IPS DF 19.7 (cell line): Measurements from ENCODE around the gene AHCY.

ENCODE experiments used
- DNase-seq: peaks from one replicate; pipeline ENCODE4 v3.0.0-alpha.2; 2013; ENCODE audit warnings: low read depth, low spot score

AHCY gene

GRCh38 chr20:34324541-34324940 lies 21.4 kb upstream of the AHCY start:
- no peak for DNase-seq

- DNase-seq, result no peak
Measured at GRCh38 chr20:34322267-34323105, 19.3 kb upstream of the AHCY start.

- no peak for DNase-seq
Measured at GRCh38 chr20:34320861-34321260, 17.7 kb upstream of the AHCY start.

DNA sequence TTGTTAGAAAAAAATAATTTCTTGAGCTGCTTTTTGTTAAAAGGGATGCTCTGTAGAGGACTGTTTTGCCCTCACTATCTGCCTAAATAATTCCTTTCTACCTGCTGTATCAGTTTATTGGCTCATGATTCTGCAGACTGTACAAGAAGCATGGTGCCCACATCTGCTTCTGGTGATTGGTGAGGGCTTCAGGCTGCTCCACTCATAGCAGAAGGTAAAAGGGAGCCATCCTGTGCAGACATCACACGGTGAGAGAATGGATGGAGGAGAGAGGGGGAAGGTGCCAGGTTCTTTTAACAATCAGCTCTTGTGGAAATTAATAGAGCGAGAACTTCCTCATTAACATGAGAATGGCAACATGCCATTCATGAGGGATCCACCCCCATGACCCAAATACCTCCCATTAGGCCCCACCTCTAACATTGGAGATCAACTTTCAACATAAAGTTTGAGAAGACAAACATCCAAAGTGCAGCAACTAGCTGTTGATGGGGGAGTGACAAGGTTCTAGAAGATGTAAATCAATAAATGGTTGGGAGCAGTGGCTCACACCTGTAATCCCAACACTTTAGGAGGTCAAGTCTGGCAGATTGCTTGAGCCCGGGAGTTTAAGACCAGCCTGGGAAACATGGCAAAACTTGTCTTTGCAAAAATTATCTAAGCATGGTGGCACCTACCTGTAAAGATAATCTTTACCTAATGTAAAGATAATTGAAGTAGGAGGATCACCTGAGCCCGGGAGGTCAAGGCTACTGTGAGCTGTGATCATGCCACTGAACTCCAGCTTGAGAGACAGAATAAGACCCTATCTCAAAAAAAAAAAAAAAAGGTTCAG lies 15.7 kb upstream of the AHCY start:
- no peak for DNase-seq

DNA sequence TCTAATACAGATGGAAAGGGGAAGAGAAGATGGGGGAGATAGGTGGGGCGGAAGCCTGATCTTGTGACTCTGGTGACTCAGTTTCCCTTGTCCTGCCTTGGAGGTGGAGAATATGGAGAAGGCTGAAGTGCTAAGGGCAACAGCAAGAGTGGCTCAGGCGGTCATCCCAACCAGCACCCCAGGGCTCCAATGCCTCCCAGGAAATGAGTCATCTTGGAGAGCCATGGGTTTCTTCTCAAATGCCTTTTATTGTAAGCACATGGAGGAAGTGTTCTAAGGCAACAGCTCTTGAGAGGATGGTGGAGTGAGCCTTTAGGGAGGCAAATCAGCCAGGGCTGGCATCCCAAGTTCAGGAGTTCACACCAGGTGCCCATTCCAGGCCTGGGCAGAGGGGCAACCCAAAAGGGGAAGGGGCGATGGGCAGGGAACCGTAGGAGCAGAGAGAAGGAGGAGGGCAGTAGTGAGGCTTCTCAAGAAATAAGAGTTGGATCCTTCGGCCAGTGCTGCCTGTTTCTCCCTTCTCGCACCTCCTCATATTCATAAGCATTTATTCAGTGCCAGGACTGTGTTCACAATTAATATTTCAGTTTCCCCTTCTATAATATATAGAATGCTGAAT lies 13.2 kb upstream of the AHCY start:
- no peak for DNase-seq

DNA sequence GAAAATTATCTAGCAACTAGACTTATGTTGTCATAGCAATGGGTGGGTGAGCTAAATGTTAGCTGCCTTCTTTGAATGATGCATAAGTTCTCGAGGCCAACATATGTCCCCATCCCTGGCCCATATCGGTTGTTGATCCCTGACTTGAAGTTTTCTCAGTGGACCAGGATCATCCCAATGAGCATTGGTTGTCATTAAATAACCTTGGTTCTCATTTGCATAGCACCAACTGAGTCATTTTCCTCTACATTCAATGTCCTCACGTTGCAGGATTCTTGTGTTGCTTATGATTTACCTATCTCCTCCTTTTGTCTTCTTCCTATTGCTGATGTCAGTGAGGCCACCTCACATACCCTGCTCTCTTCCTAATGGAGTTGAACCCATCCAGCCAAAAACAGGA lies 12.1 kb upstream of the AHCY start:
- no peak for DNase-seq

GRCh38 chr20:34312544-34313217 lies 9.5 kb upstream of the AHCY start:
- peak; percentile 78 for DNase-seq

DNA sequence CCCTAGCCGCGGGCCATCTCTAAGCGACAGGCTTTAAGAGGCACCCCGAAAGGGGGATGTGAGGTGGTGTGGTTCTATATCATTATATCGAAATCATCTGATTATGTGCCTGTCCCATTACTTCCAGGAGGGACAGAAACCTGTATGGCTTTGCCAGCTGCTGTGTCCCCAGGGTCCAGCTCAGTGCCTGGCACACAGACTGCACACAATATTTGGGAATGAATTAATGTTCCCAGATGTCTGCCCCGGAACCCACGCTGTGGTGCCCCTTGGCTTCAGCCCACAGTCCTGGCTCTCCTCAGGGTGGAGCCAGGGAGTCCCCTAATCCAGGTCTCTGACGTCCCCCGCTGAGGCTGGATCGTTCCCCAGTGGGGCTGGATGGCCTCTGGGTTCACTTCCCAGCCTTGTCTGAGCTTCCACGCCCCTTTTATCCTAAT lies 8.9 kb upstream of the AHCY start:
- DNase-seq, result no peak

- no peak for DNase-seq
Measured at GRCh38 chr20:34311118-34312023, 8.2 kb upstream of the AHCY start.

- no peak for DNase-seq
Measured at GRCh38 chr20:34310481-34311117, 7.4 kb upstream of the AHCY start.

DNA sequence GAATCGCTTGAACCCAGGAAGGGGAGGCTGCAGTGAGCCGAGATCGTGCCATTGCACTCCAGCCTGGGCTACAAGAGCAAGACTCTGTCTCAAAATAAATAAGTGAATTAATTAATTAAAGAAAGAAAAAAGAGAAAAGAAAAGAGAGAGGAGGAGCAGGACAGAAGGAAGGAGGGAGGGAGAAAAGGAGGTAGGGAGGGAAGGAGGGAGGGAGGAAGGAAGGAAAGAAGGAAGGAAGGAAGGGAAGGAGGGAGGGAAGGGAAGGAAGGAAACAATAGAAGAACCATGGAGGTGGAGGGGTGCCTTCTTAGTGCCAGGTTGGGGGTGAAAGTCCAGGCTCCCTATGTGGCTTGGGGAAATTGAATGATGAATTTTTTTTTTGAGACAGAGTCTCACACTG lies 6.5 kb upstream of the AHCY start:
- no peak for DNase-seq

- no peak for DNase-seq
Measured at GRCh38 chr20:34305333-34306230, 2.4 kb upstream of the AHCY start.

DNA sequence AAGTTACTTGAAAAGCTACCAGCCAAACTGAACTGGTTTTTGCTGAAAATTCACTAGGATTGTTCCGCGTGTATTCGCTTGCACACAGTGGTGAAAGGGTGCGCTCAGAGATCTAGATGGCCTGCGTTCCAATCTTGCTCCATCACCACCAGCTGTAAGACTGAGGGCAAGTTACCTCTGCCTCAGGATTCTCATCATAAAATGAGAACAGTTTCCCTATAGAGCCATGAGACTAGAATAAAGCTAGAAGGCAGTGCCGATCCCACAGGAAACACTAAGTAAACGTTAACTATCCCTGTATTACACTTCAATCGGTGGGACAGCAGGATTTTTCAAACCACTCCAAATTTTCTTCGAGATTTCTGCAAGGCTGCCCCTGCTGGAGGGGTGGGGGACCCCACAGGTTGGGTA lies 838 bp downstream of the AHCY start:
- DNase-seq, result no peak

GRCh38 chr20:34301587-34302311 lies 1.4 kb downstream of the AHCY start:
- DNase-seq, result no peak

GRCh38 chr20:34300809-34301586 lies 2.2 kb downstream of the AHCY start:
- no peak for DNase-seq

GRCh38 chr20:34300256-34300806 lies 2.8 kb downstream of the AHCY start:
- DNase-seq, result no peak

- DNase-seq, result no peak
Measured at GRCh38 chr20:34299556-34300255, 3.4 kb downstream of the AHCY start.
